Liver (tissue), 9 donors: Measurements from ENCODE around the gene KIAA1755. TPM values are rescaled to one million over a fixed set of nuclear protein-coding genes. Genes with fewer than 3 reads are reported as not detected.

Experiments used
- DNase-seq: peaks from one replicate; pipeline ENCODE4 v3.0.0-alpha.2; 2017; ENCODE audit warnings: low spot score
- H3K27ac ChIP-seq, 2 donors: one replicate each; pipeline ENCODE4 v1.7.0; 2013; ENCODE audit warnings: inconsistent platforms in 2 of 2, low read length in 2 of 2, control low read depth in 1 of 2, low read depth in 1 of 2, mild to moderate bottlenecking in 1 of 2
- H3K27me3 ChIP-seq, 4 donors: one replicate each; pipeline versions ENCODE4 v1.6.1 to v1.7.0; 2013; ENCODE audit warnings: low read length in 3 of 4, inconsistent platforms in 1 of 4, mild to moderate bottlenecking in 1 of 4, moderate library complexity in 1 of 4; ENCODE audit not compliant: control insufficient read depth in 4 of 4, insufficient read depth in 4 of 4
- H3K36me3 ChIP-seq, 4 donors: one replicate each; pipeline versions ENCODE4 v1.6.1 to v1.7.0; 2013; ENCODE audit warnings: low read length in 3 of 4, mild to moderate bottlenecking in 3 of 4, low read depth in 1 of 4, moderate library complexity in 1 of 4; ENCODE audit not compliant: control insufficient read depth in 4 of 4, insufficient read depth in 3 of 4
- H3K4me1 ChIP-seq, 4 donors: one replicate each; pipeline versions ENCODE4 v1.6.1 to v1.7.0; 2013; ENCODE audit warnings: low read length in 3 of 4, mild to moderate bottlenecking in 3 of 4, moderate library complexity in 1 of 4; ENCODE audit not compliant: control insufficient read depth in 4 of 4, insufficient read depth in 4 of 4
- H3K4me3 ChIP-seq, 3 donors: one replicate each; pipeline versions ENCODE4 v1.6.1 to v1.7.0; 2013; ENCODE audit warnings: low read length in 3 of 3, control low read depth in 1 of 3, low read depth in 1 of 3, mild to moderate bottlenecking in 1 of 3
- H3K9ac ChIP-seq, 2 donors: one replicate each; pipeline ENCODE4 v1.7.0; 2013; ENCODE audit warnings: low read length in 2 of 2, mild to moderate bottlenecking in 2 of 2, moderate library complexity in 2 of 2, control low read depth in 1 of 2, low read depth in 1 of 2
- H3K9me3 ChIP-seq, 4 donors: one replicate each; pipeline versions ENCODE4 v1.6.1 to v1.7.0; 2013; ENCODE audit warnings: low read length in 3 of 4; ENCODE audit not compliant: control insufficient read depth in 4 of 4
- FOXA1 ChIP-seq: IDR thresholded peaks from 2 replicates; pipeline ENCODE4 v1.6.1; 2016; ENCODE audit warnings: antibody characterized with exemption
- FOXA2 ChIP-seq: IDR thresholded peaks from 2 replicates; pipeline ENCODE4 v1.6.1; 2016; ENCODE audit warnings: antibody characterized with exemption
- GABPA ChIP-seq, 2 donors: IDR thresholded peaks in 1 of 2; conservative IDR thresholded peaks in 1 of 2; 2 replicates each; pipeline ENCODE4 v1.6.1; 2016; ENCODE audit warnings: antibody characterized with exemption in 2 of 2, mild to moderate bottlenecking in 1 of 2, moderate library complexity in 1 of 2
- HNF4G ChIP-seq: IDR thresholded peaks from 2 replicates; pipeline ENCODE4 v1.6.1; 2016; ENCODE audit warnings: antibody characterized with exemption
- JUND ChIP-seq, 2 donors: IDR thresholded peaks; 2 replicates each; pipeline ENCODE4 v1.6.1; 2016; ENCODE audit warnings: antibody characterized with exemption in 2 of 2
- NR2F2 ChIP-seq: IDR thresholded peaks from 2 replicates; pipeline ENCODE4 v1.6.1; 2016; ENCODE audit warnings: antibody characterized with exemption
- REST ChIP-seq: IDR thresholded peaks from 2 replicates; pipeline ENCODE4 v1.6.1; 2016; ENCODE audit warnings: antibody characterized with exemption, mild to moderate bottlenecking
- RXRA ChIP-seq, 2 donors: IDR thresholded peaks; 2 replicates each; pipeline ENCODE4 v1.6.1; 2017 to 2018; ENCODE audit warnings: antibody characterized with exemption in 2 of 2, mild to moderate bottlenecking in 1 of 2
- SP1 ChIP-seq: IDR thresholded peaks from 2 replicates; pipeline ENCODE4 v1.6.1; 2018; ENCODE audit warnings: antibody characterized with exemption, mild to moderate bottlenecking
- TAF1 ChIP-seq: conservative IDR thresholded peaks from 2 replicates; pipeline ENCODE4 v1.6.1; 2016; ENCODE audit warnings: antibody characterized with exemption, mild to moderate bottlenecking
- YY1 ChIP-seq: IDR thresholded peaks from 2 replicates; pipeline ENCODE4 v1.6.1; 2016; ENCODE audit warnings: antibody characterized with exemption, mild to moderate bottlenecking
- WGBS: extraction: QIAGEN DNeasy Blood & Tissue Kit; methylation state at CpG from one replicate; pipeline ENCODE4 v1.1.7; 2013; 5-methylcytosine and 5-hydroxymethylcytosine counted together
- polyA plus RNA-seq, 2 donors: library from polyadenylated mRNA; stranded (reverse) in 1 of 2; unstranded in 1 of 2; fragments of 200-250 nt in 1 of 2; fragments of >200 nt in 1 of 2; fragmentation: Nextera tagmentation in 1 of 2; extraction: Ambion mirVana in 1 of 2; gene quantifications; one replicate each; pipeline versions ENCODE4 v1.2.1 to v1.2.3, GENCODE V29; 2013 to 2015
- total RNA-seq, 2 donors: library from RNA; depleted of rRNA; stranded (reverse); fragments of >200 nt; gene quantifications; one replicate each; pipeline ENCODE4 v1.2.3, GENCODE V29; 2014
- TF ChIP-seq, protein P1 (sequence below): fragments of 150-350 bp; IDR thresholded peaks from 2 replicates; pipeline ENCODE4 v1.5.1; 2017; ENCODE audit warnings: improper control_type of control experiment, low read depth, low read length; ENCODE audit not compliant: missing input control
- TF ChIP-seq, protein P2 (sequence below): IDR thresholded peaks from 2 replicates; pipeline ENCODE4 v1.6.1; 2016; ENCODE audit warnings: antibody characterized with exemption
- TF ChIP-seq, protein P3 (sequence below): IDR thresholded peaks from 2 replicates; pipeline ENCODE4 v1.6.1; 2016; ENCODE audit warnings: antibody characterized with exemption
- donor health status: healthy.
- donor health status: healthy.
- donor health status: healthy.
- donor health status: healthy.
- donor health status: healthy.

KIAA1755 gene
- total and polyA plus RNA-seq, 4 donors, result 0.09 to 1.4 (median 0.81) TPM

- no peak for TF ChIP-seq FOXA1
- peak in 1 of 2 donors; percentile 21 for TF ChIP-seq GABPA (IDR thresholded peaks at IDR 0.05 in 1 of 2, conservative IDR thresholded peaks at IDR 0.05 in 1 of 2)
- no peak for TF ChIP-seq FOXA2
- no peak for TF ChIP-seq HNF4G
Measured at GRCh38 chr20:38298768-38299288, 38.3 kb upstream of the KIAA1755 start (continued).

DNA sequence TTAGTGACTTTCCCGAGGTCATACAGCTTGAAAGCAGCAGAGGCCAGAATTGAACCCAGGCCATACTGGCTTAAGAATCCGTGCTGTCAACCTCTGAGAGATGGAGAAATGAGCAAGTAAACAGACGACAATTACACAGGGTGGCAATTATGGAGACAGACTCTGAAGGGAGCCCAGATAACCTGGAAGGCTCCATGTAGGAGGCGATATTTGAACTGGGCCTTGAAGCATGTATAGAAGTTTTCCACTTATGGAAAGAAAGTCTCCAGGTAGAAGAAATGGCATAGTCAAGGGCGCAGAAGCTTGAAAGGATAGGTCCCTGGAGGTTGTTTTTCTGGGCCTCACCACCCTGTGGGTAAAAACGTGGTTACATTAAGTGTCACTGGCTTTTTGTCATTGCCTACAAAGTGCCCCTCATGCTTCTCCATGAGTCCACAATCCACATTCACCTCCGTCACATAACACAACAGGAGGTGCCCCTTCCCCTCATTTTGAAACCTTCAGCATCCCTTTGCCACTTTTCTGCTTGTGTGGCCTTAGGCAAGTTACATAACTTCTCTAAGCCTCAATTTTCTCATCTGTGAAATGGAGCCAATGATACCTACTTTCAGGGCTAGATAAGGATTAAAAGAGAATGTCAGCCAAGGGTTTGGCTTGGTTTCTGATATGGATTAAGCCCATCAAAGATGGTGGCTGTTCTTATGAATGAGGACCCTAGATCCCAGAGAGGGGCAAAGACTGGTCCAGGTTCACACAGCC lies 37.6 kb upstream of the KIAA1755 start:
- WGBS, result 94% methylated on average over 7 of the region's 7 CpGs
- no peaks in the 10 kb centered on the region for H3K36me3 ChIP-seq
- TF ChIP-seq RXRA (IDR thresholded peaks at IDR 0.05) (no peak), YY1 (no peak), FOXA1 (no peak), FOXA2 (no peak), TAF1 (no peak), HNF4G (no peak), SP1 (no peak), REST (no peak), JUND (IDR thresholded peaks at IDR 0.05) (no peak), GABPA (IDR thresholded peaks at IDR 0.05 in 1 of 2, conservative IDR thresholded peaks at IDR 0.05 in 1 of 2) (no peak), NR2F2 (no peak)
- TF ChIP-seq, protein P1, sequence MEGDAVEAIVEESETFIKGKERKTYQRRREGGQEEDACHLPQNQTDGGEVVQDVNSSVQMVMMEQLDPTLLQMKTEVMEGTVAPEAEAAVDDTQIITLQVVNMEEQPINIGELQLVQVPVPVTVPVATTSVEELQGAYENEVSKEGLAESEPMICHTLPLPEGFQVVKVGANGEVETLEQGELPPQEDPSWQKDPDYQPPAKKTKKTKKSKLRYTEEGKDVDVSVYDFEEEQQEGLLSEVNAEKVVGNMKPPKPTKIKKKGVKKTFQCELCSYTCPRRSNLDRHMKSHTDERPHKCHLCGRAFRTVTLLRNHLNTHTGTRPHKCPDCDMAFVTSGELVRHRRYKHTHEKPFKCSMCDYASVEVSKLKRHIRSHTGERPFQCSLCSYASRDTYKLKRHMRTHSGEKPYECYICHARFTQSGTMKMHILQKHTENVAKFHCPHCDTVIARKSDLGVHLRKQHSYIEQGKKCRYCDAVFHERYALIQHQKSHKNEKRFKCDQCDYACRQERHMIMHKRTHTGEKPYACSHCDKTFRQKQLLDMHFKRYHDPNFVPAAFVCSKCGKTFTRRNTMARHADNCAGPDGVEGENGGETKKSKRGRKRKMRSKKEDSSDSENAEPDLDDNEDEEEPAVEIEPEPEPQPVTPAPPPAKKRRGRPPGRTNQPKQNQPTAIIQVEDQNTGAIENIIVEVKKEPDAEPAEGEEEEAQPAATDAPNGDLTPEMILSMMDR, result no peak
- TF ChIP-seq, protein P2, sequence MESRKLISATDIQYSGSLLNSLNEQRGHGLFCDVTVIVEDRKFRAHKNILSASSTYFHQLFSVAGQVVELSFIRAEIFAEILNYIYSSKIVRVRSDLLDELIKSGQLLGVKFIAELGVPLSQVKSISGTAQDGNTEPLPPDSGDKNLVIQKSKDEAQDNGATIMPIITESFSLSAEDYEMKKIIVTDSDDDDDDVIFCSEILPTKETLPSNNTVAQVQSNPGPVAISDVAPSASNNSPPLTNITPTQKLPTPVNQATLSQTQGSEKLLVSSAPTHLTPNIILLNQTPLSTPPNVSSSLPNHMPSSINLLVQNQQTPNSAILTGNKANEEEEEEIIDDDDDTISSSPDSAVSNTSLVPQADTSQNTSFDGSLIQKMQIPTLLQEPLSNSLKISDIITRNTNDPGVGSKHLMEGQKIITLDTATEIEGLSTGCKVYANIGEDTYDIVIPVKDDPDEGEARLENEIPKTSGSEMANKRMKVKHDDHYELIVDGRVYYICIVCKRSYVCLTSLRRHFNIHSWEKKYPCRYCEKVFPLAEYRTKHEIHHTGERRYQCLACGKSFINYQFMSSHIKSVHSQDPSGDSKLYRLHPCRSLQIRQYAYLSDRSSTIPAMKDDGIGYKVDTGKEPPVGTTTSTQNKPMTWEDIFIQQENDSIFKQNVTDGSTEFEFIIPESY, result no peak
- TF ChIP-seq, protein P3, sequence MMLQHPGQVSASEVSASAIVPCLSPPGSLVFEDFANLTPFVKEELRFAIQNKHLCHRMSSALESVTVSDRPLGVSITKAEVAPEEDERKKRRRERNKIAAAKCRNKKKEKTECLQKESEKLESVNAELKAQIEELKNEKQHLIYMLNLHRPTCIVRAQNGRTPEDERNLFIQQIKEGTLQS, result no peak
- peak overlapping the region; percentile 52 to 72 for H3K27ac ChIP-seq
- H3K9me3 ChIP-seq, result no peaks in the 10 kb centered on the region
- DNase-seq, result no peak
- H3K4me1 ChIP-seq, result peaks cover 0 to 14% (median 7%) of the 10 kb centered on the region in 4 donors
- H3K9ac ChIP-seq, result no peak overlapping the region
- no peaks in the 10 kb centered on the region for H3K27me3 ChIP-seq
- no peak overlapping the region for H3K4me3 ChIP-seq
